ENCODE results near the gene PHF5A. TPM values are rescaled to one million over a fixed set of nuclear protein-coding genes. Genes with fewer than 3 reads are reported as not detected.

PHF5A gene
- total RNA-seq, 3 donors from 2014 or later, result 27.0 to 31.7 (median 29.7) TPM

- DNase-seq (peak; percentile 64 to 81 (median 74)), ATAC-seq (peak; percentile 94)
- Histone ChIP-seq H3K36me3 (ENCODE audit: low read depth) (no peaks in the 10 kb centered on the region), H3K4me3 (no peak overlapping the region), H3K4me1 (ENCODE audit: low read depth) (peaks cover 54% of the 10 kb centered on the region), H3K9me3 (no peaks in the 10 kb centered on the region)
- intact Hi-C loops (cut with DNase I, micrococcal nuclease), result no loop called here
- no peak for TF ChIP-seq CTCF (IDR thresholded peaks at IDR 0.05)
Measured at GRCh38 chr22:41485033-41485432, 16.5 kb upstream of the PHF5A start.

GRCh38 chr22:41482319-41482935 lies 13.9 kb upstream of the PHF5A start:
- Histone ChIP-seq H3K36me3 (ENCODE audit: low read depth) (no peaks in the 10 kb centered on the region), H3K4me3 (no peak overlapping the region), H3K9me3 (no peaks in the 10 kb centered on the region), H3K4me1 (ENCODE audit: low read depth) (peaks cover 48% of the 10 kb centered on the region)
- DNase-seq, result no peak
- ATAC-seq, result no peak
- intact Hi-C loops (cut with DNase I, micrococcal nuclease), result no loop called here
- TF ChIP-seq CTCF (IDR thresholded peaks at IDR 0.05), result no peak

GRCh38 chr22:41481925-41482318 lies 13.4 kb upstream of the PHF5A start:
- Histone ChIP-seq H3K9me3 (no peaks in the 10 kb centered on the region), H3K4me1 (ENCODE audit: low read depth) (peaks cover 45% of the 10 kb centered on the region), H3K4me3 (no peak overlapping the region), H3K36me3 (ENCODE audit: low read depth) (no peaks in the 10 kb centered on the region)
- ATAC-seq (no peak), DNase-seq (no peak)
- intact Hi-C loops (cut with DNase I, micrococcal nuclease), result no loop called here
- no peak for TF ChIP-seq CTCF (IDR thresholded peaks at IDR 0.05)

- no peak for ATAC-seq
- TF ChIP-seq CTCF (IDR thresholded peaks at IDR 0.05), result no peak
- no peak overlapping the region for H3K4me3 ChIP-seq
- no peaks in the 10 kb centered on the region for H3K36me3 ChIP-seq (ENCODE audit: low read depth)
- H3K9me3 ChIP-seq, result no peaks in the 10 kb centered on the region
- peaks cover 39% of the 10 kb centered on the region for H3K4me1 ChIP-seq (ENCODE audit: low read depth)
- DNase-seq, result no peak
- intact Hi-C loops (cut with DNase I, micrococcal nuclease), result no loop called here
Measured at GRCh38 chr22:41481131-41481830, 12.8 kb upstream of the PHF5A start.

GRCh38 chr22:41480397-41480735 lies 11.9 kb upstream of the PHF5A start:
- TF ChIP-seq CTCF (IDR thresholded peaks at IDR 0.05), result no peak
- DNase-seq, result no peak
- intact Hi-C loops (cut with DNase I, micrococcal nuclease), result no loop called here
- Histone ChIP-seq H3K4me1 (ENCODE audit: low read depth) (peaks cover 32% of the 10 kb centered on the region), H3K36me3 (ENCODE audit: low read depth) (no peaks in the 10 kb centered on the region), H3K9me3 (no peaks in the 10 kb centered on the region), H3K4me3 (no peak overlapping the region)
- ATAC-seq, result no peak
